ENCODE measurements around the gene DEF6.
"Not testable (repeated sequence)": the region's sequence is repeated elsewhere in the genome, so short reads cannot be mapped to it uniquely, and the experiment has no call there.

DEF6 gene

DNA sequence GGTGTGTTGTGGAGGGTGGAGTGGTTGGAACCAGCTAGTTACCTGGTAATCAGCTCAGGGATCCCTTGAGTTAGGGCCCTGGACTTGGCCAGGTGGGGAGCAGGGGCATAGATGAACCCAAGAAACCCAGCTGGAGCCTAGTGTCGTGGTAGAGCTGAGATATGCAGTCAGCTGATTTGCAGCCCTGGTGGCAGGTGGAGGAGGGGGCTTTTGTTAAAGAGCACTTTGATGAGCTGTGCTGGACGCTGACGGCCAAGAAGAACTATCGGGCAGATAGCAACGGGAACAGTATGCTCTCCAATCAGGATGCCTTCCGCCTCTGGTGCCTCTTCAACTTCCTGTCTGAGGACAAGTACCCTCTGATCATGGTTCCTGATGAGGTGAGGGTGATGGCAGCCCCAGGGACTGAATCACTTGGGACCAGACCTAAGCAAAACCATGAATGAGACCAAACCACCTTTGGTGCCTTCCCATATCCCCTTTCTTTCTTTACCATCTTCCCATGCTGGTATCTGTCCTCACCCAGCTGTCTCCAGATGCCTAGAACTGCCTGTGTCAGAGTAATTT lies 12.7 kb downstream of the DEF6 start:
- no peak for DNase-seq (ENCODE audit: low spot score)

DNA sequence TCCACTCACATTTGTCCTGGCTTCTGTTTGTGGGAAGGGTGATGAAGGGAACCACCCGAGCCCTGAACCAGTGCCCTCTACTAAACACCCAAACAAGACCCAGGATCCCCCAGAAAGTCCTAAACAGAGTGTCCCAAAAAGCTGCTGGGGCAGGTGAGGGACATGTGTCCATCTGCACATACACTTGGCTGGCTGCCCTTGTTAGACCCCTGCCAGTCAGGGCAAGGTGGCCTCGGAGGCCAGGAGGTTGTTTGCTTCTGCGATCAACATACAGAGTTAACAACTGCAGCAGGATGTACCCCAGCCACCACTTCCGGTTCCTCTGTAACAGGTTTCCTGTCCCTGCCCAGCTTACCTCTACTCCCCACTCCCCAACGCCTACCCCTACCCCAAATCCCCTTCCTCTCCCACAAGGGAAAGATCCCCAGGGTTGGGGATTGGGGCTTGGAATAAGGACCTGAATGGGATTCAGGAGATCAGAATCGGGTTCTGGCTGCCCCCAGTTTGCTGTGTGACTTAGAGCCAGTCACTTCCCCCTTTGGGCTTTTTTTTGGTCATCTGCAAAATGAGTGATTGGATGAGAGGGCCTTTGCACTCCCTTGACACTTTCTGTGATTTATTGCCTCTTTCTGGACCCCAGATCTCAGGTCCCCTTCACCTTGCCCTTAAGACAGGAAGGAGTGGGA lies 13.9 kb downstream of the DEF6 start:
- DNase-seq (ENCODE audit: low spot score) = peak; percentile 54

DNA sequence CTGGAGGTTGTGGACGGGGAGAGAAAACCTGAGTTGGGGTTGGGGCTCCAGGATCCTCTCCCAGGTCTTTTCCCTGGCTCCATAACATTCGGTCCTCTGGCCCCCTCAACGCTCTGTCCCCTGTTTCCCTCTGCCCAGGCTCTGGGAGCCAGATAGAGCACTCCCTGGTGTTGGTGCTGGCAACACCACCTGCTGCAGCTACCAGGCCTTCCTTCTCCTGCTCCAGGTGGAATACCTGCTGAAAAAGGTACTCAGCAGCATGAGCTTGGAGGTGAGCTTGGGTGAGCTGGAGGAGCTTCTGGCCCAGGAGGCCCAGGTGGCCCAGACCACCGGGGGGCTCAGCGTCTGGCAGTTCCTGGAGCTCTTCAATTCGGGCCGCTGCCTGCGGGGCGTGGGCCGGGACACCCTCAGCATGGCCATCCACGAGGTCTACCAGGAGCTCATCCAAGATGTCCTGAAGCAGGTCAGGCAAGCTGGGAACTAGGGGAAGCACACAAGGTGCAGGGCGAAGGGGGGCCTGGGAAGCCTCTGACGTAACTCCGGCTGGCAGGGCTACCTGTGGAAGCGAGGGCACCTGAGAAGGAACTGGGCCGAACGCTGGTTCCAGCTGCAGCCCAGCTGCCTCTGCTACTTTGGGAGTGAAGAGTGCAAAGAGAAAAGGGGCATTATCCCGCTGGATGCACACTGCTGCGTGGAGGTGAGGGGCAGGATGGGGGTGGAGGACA lies 14.6 kb downstream of the DEF6 start:
- no peak for DNase-seq (ENCODE audit: low spot score)

DNA sequence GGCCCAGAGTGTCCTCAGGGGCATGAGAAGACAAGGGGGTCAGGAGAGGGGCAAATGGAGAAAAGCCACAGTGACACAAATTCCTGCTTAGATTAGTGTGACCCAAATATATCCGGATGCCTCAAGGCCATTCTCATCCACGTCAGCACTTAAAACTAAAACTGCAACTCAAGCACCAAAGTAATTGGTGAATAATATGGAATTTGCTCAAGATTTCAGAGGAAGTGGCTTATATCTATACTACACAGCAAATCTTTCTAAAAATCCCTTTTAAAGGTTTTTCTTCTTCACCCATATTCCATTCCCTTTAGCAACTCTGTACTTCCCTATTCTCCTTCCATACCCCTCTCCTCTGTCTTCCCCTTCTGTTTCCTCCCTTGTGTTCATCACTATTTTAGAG lies 15.2 kb downstream of the DEF6 start:
- no peak for DNase-seq (ENCODE audit: low spot score)

DNA sequence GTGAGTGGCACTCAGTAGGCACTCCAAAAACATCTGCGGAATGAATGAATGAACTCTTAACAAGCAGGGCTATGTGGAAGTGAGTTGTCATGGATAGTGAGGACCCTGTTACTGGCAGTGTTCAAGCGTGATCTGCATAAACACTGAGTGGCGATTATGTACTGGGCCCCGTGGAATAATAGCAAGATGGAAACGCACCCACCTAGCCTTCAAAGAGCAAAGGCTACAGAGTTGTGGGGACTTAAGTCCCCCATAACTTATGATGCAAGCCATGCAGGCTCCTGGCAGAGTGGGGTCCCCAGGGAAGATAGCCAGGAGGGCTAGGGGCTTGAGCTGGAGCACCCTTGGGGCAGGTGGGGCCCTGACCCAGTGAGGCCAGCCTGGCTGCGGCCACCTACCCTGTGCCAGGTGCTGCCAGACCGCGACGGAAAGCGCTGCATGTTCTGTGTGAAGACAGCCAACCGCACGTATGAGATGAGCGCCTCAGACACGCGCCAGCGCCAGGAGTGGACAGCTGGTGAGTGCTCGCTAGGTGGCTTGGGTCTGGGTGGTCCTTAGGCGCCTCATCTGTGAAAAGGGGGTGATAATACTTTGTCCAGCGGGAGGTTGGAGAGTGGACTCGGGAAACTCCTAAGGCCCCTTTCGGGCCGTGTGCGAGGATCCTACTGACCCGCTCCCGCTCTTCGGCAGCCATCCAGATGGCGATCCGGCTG lies 20.0 kb downstream of the DEF6 start:
- DNase-seq (ENCODE audit: low spot score) = no peak

DNA sequence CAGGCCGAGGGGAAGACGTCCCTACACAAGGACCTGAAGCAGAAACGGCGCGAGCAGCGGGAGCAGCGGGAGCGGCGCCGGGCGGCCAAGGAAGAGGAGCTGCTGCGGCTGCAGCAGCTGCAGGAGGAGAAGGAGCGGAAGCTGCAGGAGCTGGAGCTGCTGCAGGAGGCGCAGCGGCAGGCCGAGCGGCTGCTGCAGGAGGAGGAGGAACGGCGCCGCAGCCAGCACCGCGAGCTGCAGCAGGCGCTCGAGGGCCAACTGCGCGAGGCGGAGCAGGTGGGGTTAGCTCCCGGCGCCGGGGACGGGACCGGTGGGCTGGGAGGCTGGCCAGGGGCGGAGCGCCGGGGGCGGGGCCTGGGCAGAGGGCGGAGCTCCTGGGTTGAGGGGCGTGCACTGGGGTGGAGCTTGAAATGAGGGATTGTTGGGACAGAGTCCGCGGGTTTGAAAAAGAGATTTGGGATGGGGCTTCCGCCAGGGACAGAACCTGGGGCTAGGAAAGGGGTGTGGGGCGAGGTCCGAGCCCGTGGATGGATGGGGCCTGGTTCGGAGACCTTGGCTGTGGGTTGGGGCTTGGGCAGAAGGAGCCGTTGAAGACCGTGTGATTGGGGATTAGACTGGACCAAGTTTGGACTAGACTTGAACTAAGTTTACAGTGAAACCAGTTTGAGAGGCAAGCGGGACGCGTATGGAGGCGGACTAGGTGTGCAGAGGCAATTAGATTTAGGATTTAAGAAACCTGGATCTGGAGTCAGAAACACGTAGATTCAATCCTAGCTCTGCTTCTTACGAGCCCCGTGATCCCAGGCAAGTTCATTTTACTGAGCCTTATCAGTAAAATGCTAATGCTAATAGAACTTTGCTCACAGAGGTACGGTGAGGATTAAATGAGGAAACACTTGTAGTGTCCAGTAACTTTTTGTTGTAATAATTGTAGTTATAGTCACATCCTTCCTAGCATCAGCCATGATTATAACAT lies 20.9 kb downstream of the DEF6 start:
- DNase-seq (ENCODE audit: low spot score) = no peak

DNA sequence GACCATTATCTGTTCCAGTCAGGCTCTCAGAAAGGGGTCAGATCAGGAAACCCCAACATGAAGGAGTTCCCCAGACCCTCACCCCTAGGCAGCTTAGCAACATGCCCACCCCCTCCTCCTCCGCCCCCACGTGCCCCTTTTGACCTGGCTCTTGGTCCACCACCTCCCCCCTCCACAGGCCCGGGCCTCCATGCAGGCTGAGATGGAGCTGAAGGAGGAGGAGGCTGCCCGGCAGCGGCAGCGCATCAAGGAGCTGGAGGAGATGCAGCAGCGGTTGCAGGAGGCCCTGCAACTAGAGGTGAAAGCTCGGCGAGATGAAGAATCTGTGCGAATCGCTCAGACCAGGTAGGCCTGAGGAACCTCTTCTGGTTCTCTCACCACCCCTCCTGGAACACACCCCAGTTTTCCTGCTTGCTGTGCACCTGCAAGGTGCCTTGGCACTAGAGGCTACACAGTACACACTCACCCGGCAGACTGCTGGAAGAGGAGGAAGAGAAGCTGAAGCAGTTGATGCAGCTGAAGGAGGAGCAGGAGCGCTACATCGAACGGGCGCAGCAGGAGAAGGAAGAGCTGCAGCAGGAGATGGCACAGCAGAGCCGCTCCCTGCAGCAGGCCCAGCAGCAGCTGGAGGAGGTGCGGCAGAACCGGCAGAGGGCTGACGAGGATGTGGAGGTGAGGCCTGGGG lies 21.9 kb downstream of the DEF6 start:
- DNase-seq (ENCODE audit: low spot score) = no peak

DNA sequence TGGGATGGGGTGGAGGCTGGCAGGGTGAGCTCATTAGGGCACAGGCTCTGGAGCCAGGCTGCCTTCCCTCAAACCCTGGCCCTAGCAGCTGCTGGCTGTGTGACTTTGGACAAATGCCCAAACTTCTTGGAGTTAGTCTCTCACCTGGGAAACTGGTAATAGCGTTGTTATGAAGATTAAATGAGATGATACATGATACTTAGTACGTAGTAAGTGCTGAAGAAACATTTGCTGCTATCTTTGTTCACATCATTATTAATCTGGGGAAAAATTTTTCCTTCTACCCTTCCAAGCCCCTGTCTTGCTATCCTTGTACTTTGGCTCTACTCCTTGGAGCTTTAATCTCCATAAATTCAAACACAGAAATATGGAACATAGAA lies 22.4 kb downstream of the DEF6 start:
- DNase-seq (ENCODE audit: low spot score) = no peak

DNA sequence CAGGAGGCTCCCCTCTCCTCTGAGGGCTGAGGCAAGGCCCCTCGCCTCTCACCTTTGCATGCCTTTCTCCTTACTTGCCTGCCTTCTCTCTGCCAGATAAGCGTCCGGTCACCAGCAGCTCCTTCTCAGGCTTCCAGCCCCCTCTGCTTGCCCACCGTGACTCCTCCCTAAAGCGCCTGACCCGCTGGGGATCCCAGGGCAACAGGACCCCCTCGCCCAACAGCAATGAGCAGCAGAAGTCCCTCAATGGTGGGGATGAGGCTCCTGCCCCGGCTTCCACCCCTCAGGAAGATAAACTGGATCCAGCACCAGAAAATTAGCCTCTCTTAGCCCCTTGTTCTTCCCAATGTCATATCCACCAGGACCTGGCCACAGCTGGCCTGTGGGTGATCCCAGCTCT lies 23.5 kb downstream of the DEF6 start:
- no peak for DNase-seq (ENCODE audit: low spot score)

DNA sequence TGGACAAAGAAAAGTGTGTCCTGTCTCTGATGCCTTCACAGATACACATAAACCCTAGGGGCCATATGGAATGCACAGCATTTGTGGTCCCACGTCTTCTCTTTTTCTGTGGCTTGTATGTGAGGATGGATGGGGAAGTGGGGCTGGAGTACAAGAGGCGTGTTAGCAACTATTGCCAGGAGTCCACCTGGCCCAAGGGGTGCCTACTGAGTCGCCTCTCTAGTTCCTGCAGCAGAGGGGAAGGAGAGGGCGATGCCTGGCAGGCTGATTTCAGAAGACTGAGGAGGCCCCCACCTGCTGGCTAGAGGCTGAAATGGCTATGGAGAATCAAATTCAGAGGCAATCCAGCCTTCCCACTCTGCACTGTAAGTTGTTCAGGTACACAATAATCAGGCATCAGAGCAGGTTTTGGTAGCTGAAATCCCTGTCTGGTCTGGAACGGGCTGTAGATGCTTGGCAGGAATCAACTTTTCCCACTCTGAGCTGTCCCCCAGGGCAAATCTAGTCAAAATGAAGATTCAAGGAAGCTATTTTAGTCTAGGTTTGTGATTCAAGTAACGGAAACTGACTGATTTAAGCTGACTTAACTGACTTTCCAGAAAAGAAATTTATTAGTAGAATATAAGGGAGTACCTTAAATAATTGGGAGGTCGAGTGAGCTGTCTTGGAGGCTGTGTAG lies 29.9 kb downstream of the DEF6 start:
- DNase-seq (ENCODE audit: low spot score) = peak; percentile 81

DNA sequence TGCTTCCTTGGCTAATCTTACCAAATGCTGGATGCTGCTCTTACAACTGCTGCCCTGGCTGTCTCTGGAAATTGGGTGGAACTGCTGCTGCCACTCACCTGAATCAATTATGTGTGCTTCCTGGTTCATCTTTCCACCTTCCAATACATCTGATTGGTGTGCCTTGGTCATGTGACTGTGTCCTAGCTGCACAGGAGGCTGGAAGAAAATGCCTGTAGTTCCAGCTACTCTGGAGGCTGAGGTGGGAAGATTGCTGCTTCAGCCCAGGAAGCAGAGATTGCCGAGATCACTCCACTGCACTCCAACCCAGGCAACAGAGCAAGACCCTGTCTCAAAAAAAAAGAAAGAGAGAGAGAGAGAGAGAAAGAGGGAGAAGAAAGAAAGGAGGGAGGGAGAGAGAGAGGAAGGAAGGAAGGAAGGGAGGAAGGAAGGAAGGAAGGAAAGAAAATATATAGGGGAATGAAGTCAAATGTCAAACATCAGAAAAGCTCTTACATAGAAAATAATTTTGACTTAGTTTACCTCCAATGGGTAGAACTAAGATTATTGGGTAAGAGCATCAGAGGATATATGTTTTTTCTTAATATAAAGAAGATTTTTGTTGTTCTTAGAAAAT lies 30.6 kb downstream of the DEF6 start:
- no peak for DNase-seq (ENCODE audit: low spot score)

DNA sequence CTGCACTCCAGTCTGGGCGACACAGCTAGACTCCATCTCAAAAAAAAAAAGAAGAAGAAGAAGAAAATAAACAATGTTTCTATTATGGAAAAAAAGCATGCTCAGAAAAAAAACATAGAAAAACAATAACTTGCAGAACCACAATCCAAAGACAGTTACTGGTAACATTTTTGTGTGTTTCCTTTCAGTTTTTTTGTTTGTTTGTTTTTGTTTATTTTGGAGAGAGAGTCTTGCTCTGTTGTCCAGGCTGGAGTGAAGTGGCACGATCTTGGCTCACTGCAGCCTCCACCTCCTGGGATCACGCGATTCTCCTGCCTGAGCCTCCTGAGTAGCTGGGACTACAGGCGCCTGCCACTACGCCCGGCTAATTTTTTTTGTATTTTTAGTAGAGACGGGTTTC lies 31.3 kb downstream of the DEF6 start:
- not testable (repeated sequence) for DNase-seq (ENCODE audit: low spot score)

DNA sequence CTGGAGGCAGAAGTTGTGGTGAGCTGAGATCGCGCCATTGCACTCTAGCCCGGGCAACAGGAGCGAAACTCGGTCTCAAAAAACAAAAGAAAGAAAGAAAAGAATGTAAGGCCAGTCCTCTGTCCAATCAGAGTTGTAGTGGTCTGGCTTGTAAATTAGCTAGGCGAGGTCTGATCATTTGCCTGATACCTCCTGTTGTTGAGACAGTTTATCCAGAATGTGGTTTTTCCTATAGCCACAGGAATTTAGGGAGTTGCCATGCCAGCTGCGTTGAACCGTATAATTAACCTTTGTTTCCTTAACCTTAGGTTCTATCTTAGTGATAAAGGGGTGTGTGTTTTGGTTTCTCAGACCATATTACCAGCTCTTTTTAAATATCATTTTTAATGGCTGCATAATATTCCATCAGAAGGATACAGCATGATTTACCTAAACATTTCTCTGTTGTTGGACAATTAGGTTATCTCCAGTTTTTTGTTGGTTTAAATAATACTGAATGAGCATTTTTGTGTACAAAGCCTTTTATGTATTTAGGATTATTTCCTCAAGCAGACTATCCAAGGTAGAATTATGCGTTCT lies 33.0 kb downstream of the DEF6 start:
- no peak for DNase-seq (ENCODE audit: low spot score)

DNA sequence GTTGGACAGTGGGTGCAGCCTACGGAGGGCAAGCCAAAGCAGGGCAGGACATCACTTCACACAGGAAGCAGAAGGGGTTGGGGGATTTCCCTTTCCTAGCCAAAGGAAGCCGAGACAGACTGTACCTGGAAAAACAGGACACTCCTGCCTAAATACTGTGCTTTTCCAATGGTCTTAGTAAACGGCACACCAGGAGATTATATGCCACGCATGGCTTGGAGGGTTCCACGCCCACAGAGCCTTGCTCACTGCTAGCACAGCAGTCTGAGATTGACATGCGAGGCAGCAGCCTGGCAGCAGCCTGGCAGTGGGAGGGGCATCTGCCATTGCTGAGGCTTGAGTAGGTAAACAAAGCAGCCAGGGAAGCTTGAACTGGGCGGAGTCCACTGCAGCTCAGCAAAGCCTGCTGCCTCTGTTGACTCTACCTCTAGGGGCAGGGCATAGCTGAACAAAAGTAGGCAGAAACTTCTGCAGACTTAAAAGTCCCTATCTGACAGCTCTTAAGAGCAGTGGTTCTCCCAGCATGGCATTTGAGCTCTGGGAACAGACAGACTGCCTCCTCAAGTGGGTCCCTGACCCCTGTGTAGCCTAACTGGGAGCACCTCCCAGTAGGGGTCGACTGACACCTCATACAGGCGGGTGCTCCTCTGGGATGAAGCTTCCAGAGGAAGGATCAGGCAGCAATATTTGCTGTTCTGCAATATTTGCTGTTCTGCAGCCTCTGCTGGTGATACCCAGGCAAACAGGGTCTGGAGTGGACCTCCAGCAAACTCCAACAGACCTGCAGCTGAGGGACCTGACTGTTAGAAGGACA lies 34.7 kb downstream of the DEF6 start:
- DNase-seq (ENCODE audit: low spot score) = peak; percentile 63

DNA sequence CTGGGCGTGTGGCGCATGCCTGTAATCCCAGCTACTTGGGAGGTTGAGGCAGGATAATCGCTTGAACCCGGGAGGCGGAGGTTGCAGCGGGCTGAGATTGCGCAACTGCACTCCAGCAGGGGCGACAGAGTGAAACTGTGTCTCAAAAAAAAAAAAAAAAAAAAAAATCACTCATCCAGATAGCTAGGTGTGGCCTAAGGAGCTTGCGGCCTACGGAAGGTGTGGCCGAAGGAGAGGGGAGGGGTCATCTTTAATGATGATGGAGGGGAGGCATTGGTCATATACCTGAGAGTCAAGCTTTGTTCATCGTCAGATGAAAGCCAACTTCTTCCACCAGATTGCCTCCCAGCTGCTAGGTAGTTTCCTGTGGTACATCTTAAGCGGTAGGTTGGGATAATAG lies 43.9 kb downstream of the DEF6 start:
- peak; percentile 21 for DNase-seq (ENCODE audit: low spot score)

DNA sequence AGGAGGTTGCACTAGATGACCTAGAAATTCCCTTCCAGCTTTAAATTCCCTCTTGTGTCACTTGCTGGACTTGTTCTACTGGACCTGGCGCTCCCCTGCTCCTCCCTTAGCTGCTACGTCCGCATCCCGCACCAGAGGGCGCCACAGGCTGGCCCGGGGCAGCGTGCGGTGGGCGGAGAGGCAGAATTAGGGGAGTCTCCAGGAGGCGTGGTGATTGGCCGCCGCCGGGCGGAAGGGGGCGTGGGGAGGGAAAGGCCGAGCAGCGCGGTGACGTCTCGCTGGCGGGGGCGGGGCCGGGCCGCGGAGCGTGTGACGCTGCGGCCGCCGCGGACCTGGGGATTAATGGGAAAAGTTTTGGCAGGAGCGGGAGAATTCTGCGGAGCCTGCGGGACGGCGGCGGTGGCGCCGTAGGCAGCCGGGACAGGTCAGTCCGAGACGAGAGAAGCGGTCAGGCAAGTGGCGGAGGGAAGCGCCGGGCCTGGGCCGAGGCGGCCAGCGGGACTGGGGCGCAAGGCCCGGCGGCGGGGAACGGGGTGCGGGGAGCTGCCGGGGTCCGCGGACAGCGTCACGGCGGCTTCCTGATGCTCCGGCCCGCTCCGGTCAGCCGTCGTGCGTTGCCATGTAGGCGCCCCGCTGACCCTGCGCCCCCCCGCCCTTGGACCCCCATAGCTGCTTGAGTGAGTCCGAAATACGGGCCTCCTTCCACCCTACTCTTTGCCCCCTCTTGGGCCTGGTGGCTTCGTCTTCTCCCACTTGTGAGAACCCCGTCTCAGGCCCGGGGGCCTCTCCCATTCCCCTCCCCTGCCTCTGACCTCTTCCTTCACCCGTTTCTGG lies 44.9 kb downstream of the DEF6 start, which contains the start of gene PPARD:
TSS of gene PPARD (plus strand) at position 301 of the 834 bp plus-strand sequence. CDS start 68,530 bp downstream, outside the sequence.
- DNase-seq (ENCODE audit: low spot score) = peak; percentile 96

DNA sequence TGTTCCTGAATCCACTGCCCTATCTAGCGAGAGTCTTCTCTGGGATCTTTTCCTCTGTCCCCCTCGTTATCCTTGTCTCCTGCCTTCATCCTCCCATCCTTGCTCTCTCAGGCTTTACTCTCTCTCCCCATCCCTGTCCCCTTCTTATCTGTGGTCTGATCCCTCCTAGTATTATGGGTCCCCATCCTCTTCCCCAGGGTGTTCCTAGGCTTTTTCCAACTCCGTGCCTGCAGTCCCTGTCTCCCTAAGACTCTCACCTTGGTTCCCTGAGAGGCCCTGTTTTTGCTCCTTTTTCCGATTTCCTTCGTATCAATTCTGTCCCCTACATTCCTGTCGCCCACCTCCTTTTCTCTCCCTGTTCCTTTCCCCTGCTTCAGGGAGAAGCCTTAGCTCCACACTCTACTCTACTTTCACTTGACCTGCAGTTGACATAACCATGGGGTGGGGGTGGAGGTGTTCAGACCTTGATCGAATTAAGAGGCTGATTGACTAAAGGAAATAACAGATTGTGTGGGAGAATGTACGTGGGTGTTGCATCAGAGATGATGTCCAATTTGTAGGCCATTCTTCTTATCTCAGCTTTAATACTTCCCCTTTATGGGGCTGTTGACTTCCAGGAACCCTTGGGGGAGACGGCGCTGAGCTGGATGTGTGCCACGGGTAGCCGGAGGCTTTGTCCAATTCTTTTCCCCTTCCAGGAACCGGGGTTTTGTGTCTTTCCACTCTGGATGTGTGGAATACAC lies 45.6 kb downstream of the DEF6 start:
- peak; percentile 51 for DNase-seq (ENCODE audit: low spot score)

Measured in NAMALWA (cell line).